ENCODE data around the gene ATP5PD.

GRCh38 chr17:75032720-75033280 lies 14.0 kb downstream of the ATP5PD start:
- TF ChIP-seq CTCF (IDR thresholded peaks at IDR 0.05; ENCODE audit: low read length) (no peak), EZH2 (IDR thresholded peaks at IDR 0.05; ENCODE audit: borderline replicate concordance, low read length) (no peak)

All from OCI-LY1 (cell line).